ENCODE data around the gene CHTF18.
A peak's percentile ranks its signal among the peaks of the same experiment; 100 is the strongest.
"Not testable (repeated sequence)": the region's sequence is repeated elsewhere in the genome, so short reads cannot be mapped to it uniquely, and the experiment has no call there.

The CHTF18 gene

DNA sequence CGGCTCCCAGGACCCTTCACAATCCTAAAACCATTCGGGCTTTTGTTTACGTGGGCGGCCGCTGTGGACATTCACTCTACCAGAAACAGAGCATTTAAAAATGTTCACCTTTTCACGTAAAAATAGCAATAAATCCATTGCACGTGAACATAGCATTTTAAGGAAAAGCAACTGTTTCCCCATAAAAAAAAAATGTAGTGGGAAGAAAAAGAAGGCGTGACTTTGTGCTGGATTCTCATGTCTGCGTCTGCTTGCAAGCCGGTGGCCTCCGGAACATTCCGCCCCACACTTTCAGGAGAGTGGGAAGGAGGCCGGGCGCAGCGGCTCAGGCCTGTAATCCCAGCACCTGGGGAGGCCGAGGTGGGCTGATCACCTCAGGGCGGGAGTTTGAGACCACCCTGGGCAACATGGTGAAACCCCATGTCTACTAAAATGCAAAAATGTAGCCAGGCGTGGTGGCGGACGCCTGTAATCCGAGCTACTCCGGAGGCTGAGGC, 25.5 kb downstream of the CHTF18 start:
- no peak for DNase-seq

- DNase-seq: no peak
Measured at GRCh38 chr16:814974-815373, 26.6 kb downstream of the CHTF18 start.

DNA sequence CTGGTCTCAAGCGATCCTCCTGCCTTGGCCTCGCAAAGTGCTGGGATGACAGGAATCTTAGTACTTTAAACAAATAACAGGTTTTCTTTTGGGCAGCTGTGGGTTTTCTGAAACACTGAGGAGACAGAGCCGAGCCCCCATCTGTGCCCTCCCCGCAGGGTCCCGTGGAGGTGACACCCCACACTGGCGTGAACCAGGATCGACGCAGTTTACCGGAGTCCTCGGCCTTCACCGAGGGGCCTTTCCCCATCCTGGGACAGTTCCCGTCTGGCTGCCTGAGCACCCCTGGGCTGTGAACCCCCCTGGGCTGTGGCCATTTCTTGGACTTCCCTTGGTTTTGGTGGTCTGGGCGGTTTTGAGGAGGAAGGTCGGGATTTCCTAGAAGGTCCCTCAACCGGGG, 27.4 kb downstream of the CHTF18 start:
- DNase-seq: no peak

DNA sequence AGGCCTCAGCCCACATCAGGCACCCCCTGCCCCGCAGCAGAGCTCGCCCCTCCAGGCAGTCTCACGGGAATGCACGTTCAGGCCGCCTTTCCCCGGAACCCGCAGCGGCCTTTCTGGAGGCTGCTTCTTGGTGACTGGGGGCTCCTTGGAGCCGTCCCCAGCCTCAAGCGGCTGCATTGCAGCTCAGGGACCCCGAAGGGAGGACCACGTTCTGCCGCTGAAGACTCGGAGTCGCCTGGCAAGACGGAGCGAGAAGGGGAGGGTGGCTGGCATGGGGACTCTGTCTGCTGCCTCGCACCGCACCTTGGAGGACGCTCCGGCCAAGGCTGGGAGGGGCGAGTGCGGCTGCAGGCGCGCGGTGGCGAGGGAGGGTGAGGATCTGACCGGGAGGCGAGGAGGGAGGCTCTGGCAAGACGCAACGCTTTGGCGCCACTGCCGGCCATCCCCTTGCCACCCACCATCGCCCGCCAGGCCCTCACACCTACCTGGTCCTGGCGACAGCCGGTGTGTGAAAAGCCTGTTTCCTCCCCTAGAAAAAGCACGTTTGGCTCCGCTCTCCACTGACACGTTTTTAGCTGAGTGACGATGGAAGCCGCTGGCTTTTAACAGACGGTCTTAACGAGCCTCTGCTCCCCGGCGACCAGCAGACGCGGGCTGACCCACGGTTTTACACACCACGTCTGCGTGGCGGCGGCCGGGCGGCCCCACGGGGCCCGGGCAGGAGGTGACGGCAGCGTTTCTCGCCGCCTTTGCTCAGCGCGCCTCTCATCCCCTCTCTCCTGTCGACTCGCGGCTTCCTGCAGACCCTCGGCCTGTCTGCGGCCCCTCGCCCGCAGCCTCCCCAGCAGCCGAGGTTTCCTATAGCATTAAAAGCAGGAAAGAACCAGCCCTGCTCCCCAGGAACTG, 28.8 kb downstream of the CHTF18 start:
- no peak for DNase-seq

DNA sequence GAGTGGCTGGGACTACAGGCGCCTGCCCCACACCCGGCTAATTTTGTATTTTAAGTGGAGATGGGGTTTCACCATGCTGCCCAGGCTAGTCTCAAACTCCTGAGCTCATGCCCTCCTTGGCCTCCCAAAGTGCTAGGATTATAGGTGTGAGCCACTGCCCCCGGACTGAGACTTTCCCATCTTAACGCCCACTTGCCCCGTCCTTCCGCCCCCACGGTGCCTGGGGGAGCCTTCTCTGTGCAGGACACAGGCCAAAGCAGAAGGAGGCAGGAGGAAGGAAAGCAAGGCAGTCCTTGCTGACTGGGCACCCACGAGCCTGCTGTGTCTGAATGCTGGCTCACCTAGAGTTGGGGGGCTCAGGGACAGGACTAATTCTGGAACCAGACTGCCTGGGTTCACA, 29.7 kb downstream of the CHTF18 start:
- no peak for DNase-seq

DNA sequence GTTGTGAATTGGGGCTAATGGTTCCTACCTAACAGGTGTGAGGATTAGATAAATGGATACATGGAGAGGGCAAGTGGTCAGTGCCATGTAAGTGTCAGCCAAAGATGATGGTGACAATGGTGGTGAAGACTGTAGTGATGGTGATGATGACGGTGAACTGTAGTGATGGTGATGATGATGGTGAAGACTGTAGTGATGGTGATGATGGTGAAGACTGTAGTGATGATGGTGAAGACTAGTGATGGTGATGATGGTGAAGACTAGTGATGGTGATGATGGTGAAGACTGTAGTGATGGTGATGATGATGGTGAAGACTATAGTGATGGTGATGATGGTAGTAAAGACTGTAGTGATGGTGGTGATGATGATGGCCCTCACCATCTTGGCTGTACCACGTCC, 30.2 kb downstream of the CHTF18 start:
- no peak for DNase-seq

DNA sequence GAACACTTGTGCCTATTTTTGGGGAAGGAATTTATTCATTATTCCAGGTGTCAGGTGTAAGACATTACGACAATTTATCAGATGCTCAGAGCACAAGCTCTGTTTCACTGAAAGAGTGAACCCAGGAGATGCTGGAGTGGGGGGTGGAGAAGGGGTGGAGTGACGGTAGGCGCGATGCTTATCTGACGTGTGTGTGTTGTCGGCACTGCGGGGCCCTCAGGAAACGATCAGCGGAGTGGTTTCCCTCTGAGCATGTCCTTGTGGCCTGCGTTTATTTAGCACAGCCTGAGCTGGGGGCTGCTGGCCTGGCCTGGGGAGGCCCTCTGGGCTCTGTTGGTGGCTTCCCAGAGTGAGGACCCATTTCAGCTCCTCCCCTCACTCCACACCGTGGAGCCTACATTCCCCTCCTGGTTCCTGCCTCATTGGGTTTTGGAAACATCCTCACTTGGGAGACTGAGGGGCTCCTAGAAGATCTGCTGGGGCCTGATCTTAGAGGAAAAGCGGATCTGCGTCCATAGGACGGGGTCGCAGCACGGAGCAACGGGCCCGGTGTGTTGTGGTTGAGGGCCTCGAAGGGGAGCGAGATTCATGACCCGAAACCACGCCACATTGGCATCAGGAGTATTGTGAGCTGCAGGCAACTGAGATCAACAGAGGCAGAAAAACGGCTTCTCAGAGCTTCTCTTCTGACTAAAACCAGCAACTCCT, 31.1 kb downstream of the CHTF18 start:
- peak; percentile 24 for DNase-seq

DNA sequence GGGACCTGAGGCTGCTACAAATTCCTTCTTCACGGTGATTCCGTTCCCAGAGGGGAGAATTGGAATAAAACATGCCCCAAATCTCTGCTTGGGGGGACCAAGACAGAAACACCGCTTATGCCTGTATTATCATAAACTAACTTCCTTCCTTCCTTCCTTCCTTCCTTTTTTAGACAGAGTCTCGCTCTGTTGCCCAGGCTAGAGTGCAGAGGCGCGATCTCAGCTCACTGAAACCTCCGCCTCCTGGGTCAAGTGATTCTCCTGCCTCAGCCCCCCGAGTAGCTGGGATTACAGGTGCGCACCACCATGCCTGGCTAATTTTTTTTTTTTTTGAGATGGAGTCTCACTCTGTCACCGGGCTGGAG, 31.6 kb downstream of the CHTF18 start:
- DNase-seq: not testable (repeated sequence)

GRCh38 chr16:820748-821147, 32.3 kb downstream of the CHTF18 start:
- no peak for DNase-seq

- DNase-seq: no peak
Measured at GRCh38 chr16:821751-822150, 33.3 kb downstream of the CHTF18 start.

DNA sequence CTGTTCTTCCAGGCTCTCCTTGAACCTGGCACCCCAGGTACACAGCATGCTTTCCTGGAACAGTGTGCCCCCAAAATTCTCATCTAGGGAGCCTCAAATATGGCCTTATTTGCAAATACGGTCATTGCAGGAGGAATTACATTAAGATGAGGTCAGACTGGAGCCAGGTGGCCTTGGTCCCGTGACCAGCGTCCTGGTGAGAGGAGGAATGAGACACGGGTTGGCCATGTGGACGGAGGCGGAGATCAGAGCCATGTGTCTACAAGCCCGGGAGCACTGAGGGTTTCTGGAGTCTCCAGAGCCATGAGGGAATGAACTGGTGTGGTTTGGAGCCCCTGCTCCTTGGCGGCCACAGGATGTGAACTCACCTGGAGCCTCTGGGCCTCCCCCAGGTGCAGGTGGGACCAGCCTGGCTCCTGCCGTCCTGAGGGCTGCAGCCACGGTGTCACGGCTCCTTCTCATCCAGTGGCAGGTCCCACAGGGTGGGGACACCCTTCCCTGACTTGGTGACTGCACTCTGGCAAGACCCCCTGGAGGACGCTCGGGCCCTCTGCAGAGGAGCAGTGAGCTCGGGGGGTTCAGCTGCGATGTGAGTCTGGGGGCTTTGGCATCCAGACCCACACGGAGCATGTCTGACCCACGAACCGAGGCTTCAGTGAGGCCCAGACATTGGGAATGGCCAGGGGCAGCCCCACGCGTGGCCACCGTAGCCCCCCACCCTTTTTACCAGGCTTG, 33.9 kb downstream of the CHTF18 start:
- DNase-seq: no peak

DNA sequence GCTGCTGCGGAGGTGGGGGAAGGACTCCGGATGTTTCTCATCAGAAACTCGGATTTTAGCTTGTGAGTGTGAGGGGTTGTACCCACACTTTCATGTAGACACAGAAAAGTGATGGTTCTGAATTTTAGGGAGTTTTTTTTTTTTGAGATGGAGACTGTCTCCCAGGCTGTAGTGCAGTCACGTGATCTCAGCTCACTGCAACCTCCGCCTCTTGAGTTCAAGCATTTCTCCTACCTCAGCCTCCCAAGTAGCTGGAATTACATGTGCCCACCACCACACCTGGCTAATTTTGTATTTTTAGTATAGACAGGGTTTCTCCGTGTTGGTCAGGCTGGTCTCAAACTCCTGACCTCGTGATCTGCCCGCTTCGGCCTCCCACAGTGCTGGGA, 34.5 kb downstream of the CHTF18 start:
- DNase-seq: no peak

GRCh38 chr16:824194-824593, 35.8 kb downstream of the CHTF18 start:
- no peak for DNase-seq

- DNase-seq: no peak
Measured at GRCh38 chr16:824601-825000, 36.2 kb downstream of the CHTF18 start.

GRCh38 chr16:825341-826061, 37.1 kb downstream of the CHTF18 start:
- DNase-seq: no peak

- DNase-seq: no peak
Measured at GRCh38 chr16:827513-827912, 39.1 kb downstream of the CHTF18 start.

- DNase-seq: no peak
Measured at GRCh38 chr16:828891-829290, 40.5 kb downstream of the CHTF18 start.

DNA sequence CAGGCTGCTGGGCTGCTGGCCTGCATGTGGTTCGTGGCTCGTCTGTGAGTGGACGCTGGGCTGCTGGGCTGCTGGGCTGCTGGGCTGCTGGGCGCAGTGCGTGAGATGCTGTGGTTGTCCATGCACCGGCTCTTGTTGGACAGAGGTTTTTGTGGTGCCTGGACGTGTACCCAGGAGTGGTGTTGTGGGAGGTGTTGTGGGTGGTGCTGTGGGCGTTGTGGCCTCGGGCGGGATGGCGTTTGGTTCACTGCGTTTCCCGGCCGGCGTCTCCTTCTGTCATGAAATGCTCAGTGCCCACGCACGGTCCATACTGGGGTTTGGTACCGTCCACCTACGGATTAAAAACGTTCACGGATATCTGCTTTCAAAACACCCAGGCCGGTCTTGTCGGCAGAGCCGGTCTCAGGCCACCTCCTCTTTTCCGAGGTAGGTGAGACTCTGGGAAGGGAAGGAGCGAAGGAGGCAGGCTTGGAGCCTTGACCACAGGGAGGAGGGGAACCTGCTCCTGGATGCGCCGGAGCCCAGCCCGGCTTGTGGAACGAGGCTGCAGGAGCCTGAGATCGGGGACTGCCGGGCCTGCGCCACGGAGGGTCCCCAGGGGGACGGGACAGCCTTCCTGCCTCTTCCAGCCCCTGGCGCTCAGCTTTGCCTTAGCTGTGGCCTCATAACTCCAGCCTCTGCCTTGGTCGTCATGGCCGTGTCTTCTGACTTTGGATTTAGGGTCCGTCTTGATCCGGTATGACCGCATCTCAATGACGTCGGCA, 41.9 kb downstream of the CHTF18 start:
- no peak for DNase-seq

- no peak for DNase-seq
Measured at GRCh38 chr16:830871-831570, 42.6 kb downstream of the CHTF18 start.

- no peak for DNase-seq
Measured at GRCh38 chr16:831571-832413, 43.4 kb downstream of the CHTF18 start.
